A673 (cell line): ENCODE results near the gene SPATC1L. TPM values are rescaled to one million over a fixed set of nuclear protein-coding genes. Genes with fewer than 3 reads are reported as not detected.

Experiments used
- BruUV-seq: library from RNA; stranded (reverse); fragments of 400-500 nt; replicated peaks from 2 replicates; lab custom pipeline; 2021; lab: Mats Ljungman, UMichigan
- CTCF ChIA-PET: fragments of 300-600 bp; sonication (Branson Sonifier 250); formaldehyde crosslinking; loops from one replicate; lab custom pipeline; 2022; ENCODE audit warnings: antibody characterized with exemption; lab: Charles Lee
- POLR2A ChIA-PET: fragments of 300-600 bp; sonication (Branson Sonifier 250); formaldehyde crosslinking; loops from one replicate; lab custom pipeline; 2022; ENCODE audit warnings: antibody characterized with exemption; ENCODE audit not compliant: low non-redundant PET; lab: Charles Lee
- DNase-seq: peaks from one replicate; pipeline ENCODE4 v3.0.0-alpha.2; 2015; ENCODE audit warnings: low spot score
- H3K27ac ChIP-seq: fragments of 200-600 bp; sonication (generic); 2 replicates; pipeline ENCODE4 v1.5.1; 2016; ENCODE audit warnings: mixed run types, low read depth, mild to moderate bottlenecking, mixed read lengths, antibody characterized with exemption, low read length; ENCODE audit not compliant: poor library complexity, severe bottlenecking
- H3K27me3 ChIP-seq: fragments of 200-600 bp; sonication (generic); replicated peaks from 2 replicates; pipeline ENCODE4 v1.6.1; 2017; ENCODE audit warnings: mixed run types, low read depth, mild to moderate bottlenecking, mixed read lengths, antibody characterized with exemption, low read length; ENCODE audit not compliant: insufficient read depth, poor library complexity
- H3K36me3 ChIP-seq: fragments of 200-600 bp; sonication (generic); 2 replicates; pipeline ENCODE4 v1.6.1; 2016; ENCODE audit warnings: mixed run types, mild to moderate bottlenecking, mixed read lengths, antibody characterized with exemption, low read length; ENCODE audit not compliant: insufficient read depth, poor library complexity, severe bottlenecking
- H3K4me1 ChIP-seq: fragments of 200-600 bp; sonication (generic); 2 replicates; pipeline ENCODE4 v1.6.1; 2017; ENCODE audit warnings: mixed run types, mild to moderate bottlenecking, mixed read lengths, antibody characterized with exemption, low read length; ENCODE audit not compliant: insufficient read depth, poor library complexity, severe bottlenecking
- H3K4me3 ChIP-seq: fragments of 200-600 bp; sonication (generic); 2 replicates; pipeline ENCODE4 v1.5.1; 2016; ENCODE audit warnings: low read depth, mixed run types, mild to moderate bottlenecking, mixed read lengths, low read length; ENCODE audit not compliant: poor library complexity, severe bottlenecking
- H3K9me3 ChIP-seq: fragments of 200-600 bp; sonication (generic); 2 replicates; pipeline ENCODE4 v1.6.1; 2016; ENCODE audit warnings: mixed run types, low read depth, mild to moderate bottlenecking, mixed read lengths, antibody characterized with exemption, low read length; ENCODE audit not compliant: poor library complexity, severe bottlenecking
- EZH2 ChIP-seq: fragments of 200-600 bp; sonication (generic); IDR thresholded peaks from 2 replicates; pipeline ENCODE4 v1.6.1; 2017; ENCODE audit warnings: borderline replicate concordance, low read depth, mild to moderate bottlenecking, mixed read lengths, antibody characterized with exemption, low read length; ENCODE audit not compliant: poor library complexity, severe bottlenecking
- intact Hi-C: fragments of 100-400 bp; cut with micrococcal nuclease; formaldehyde crosslinking; loops from one replicate; pipeline ENCODE4 v1.10.0; 2022; ENCODE audit not compliant: unreplicated experiment
- total RNA-seq: library from RNA; stranded (reverse); gene quantifications from 2 replicates; pipeline ENCODE4 v1.2.3, GENCODE V29; 2021
- TF ChIP-seq, protein P1 (sequence below): fragments of 300-800, 200-600 bp; sonication (generic); conservative IDR thresholded peaks from 2 replicates; pipeline ENCODE4 v1.5.1; 2017; ENCODE audit warnings: low read depth, mild to moderate bottlenecking, antibody characterized with exemption, low read length, moderate library complexity, mixed read lengths

SPATC1L gene
- total RNA-seq, 1 experiment from 2014 or later = 30.9 TPM

DNA sequence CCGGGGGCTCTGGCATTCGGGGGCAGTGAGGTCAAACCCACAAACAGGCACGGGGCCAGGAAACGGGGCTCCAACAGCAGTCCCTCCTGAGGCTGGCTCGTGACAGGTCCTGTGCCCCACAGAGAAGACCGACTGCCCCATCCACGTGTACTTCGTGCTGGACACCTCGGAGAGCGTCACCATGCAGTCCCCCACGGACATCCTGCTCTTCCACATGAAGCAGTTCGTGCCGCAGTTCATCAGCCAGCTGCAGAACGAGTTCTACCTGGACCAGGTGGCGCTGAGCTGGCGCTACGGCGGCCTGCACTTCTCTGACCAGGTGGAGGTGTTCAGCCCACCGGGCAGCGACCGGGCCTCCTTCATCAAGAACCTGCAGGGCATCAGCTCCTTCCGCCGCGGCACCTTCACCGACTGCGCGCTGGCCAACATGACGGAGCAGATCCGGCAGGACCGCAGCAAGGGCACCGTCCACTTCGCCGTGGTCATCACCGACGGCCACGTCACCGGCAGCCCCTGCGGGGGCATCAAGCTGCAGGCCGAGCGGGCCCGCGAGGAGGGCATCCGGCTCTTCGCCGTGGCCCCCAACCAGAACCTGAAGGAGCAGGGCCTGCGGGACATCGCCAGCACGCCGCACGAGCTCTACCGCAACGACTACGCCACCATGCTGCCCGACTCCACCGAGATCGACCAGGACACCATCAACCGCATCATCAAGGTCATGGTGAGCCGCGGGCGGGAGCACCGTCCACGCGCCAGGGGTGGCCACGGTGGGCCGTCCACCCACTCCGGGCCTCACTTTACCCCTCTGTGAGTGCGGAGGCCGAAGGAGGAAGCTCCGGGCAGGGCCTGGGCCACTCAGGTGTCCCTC is 72.2 kb downstream of the SPATC1L start:
- Histone ChIP-seq H3K4me3 (no peak overlapping the region), H3K4me1 (no peaks in the 10 kb centered on the region), H3K9me3 (peaks cover 15% of the 10 kb centered on the region), H3K27me3 (no peaks in the 10 kb centered on the region), H3K27ac (no peak overlapping the region), H3K36me3 (no peaks in the 10 kb centered on the region)
- BruUV-seq = no TSS peak
- intact Hi-C loops = no loop called here
- ChIA-PET CTCF (no interaction called here), POLR2A (no interaction called here)
- no peak for TF ChIP-seq EZH2
- TF ChIP-seq, protein P1, sequence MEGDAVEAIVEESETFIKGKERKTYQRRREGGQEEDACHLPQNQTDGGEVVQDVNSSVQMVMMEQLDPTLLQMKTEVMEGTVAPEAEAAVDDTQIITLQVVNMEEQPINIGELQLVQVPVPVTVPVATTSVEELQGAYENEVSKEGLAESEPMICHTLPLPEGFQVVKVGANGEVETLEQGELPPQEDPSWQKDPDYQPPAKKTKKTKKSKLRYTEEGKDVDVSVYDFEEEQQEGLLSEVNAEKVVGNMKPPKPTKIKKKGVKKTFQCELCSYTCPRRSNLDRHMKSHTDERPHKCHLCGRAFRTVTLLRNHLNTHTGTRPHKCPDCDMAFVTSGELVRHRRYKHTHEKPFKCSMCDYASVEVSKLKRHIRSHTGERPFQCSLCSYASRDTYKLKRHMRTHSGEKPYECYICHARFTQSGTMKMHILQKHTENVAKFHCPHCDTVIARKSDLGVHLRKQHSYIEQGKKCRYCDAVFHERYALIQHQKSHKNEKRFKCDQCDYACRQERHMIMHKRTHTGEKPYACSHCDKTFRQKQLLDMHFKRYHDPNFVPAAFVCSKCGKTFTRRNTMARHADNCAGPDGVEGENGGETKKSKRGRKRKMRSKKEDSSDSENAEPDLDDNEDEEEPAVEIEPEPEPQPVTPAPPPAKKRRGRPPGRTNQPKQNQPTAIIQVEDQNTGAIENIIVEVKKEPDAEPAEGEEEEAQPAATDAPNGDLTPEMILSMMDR = no peak
- DNase-seq = no peak

DNA sequence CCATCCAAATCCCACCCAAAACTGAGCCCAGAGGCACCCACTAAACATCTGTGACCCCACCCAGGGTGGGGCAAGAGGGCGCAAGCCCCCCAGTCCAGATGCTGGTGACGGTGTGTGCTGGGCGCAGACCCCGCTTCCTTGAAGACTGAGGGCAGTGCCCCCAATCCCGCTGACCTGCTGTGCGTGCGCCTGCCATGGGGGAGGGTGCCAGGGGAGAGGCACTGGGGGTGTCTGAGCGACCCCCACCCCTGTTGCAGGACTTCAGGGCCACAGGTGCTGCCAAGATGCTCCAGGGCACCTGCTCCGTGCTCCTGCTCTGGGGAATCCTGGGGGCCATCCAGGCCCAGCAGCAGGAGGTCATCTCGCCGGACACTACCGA is 73.1 kb downstream of the SPATC1L start:
- ChIA-PET CTCF (no interaction called here), POLR2A (no interaction called here)
- Histone ChIP-seq H3K4me1 (no peaks in the 10 kb centered on the region), H3K4me3 (no peak overlapping the region), H3K36me3 (no peaks in the 10 kb centered on the region), H3K27me3 (no peaks in the 10 kb centered on the region), H3K9me3 (peaks cover 15% of the 10 kb centered on the region), H3K27ac (no peak overlapping the region)
- TF ChIP-seq EZH2 = no peak
- TF ChIP-seq, protein P1 = no peak
- no peak for DNase-seq
- BruUV-seq = no TSS peak
- intact Hi-C loops = no loop called here

Other genes with a start within 250 kb of the SPATC1L start
- gene COL6A1, start 202.7 kb downstream of the SPATC1L start, total RNA-seq = 19.7 and 39.0 TPM in 2 replicates
- 15.0 and 29.0 TPM in 2 replicates for gene COL6A2, start 86.3 kb downstream of the SPATC1L start, total RNA-seq
- 5.4 and 6.6 TPM in 2 replicates for gene FTCD, start 28.9 kb downstream of the SPATC1L start, total RNA-seq
- 130 and 151 TPM in 2 replicates for gene LSS, start 44.3 kb upstream of the SPATC1L start, total RNA-seq
- gene MCM3AP, start 101.2 kb upstream of the SPATC1L start, total RNA-seq = 121 and 125 TPM in 2 replicates
- 18.8 and 24.2 TPM in 2 replicates for gene YBEY, start 101.9 kb upstream of the SPATC1L start, total RNA-seq
- gene C21orf58, start 139.4 kb upstream of the SPATC1L start, total RNA-seq = 41.2 and 51.0 TPM in 2 replicates
- 66.4 and 73.7 TPM in 2 replicates for gene PCNT, start 139.7 kb upstream of the SPATC1L start, total RNA-seq